ENCODE results near the gene UBXN1.
"Not testable (repeated sequence)": the region's sequence is repeated elsewhere in the genome, so short reads cannot be mapped to it uniquely, and the experiment has no call there.

UBXN1 gene

GRCh38 chr11:62671236-62671607, 7.7 kb downstream of the UBXN1 start:
- DNase-seq, result no peak

GRCh38 chr11:62669420-62670161, 9.3 kb downstream of the UBXN1 start:
- DNase-seq, result no peak

GRCh38 chr11:62667460-62667859, 11.4 kb downstream of the UBXN1 start:
- no peak for DNase-seq

- DNase-seq, result peak; percentile 79
Observed at GRCh38 chr11:62666259-62666926, 12.5 kb downstream of the UBXN1 start.

GRCh38 chr11:62665599-62666258, 13.1 kb downstream of the UBXN1 start:
- DNase-seq, result peak; percentile 90

- DNase-seq, result peak; percentile 99
Observed at GRCh38 chr11:62665075-62665598, 13.7 kb downstream of the UBXN1 start, which contains the start of the genes C11orf98 and CSKMT. Gene C11orf98 (minus strand): TSS chr11:62665210. CDS start chr11:62665169, 41 bp downstream. Gene CSKMT (plus strand): TSS chr11:62665312. CDS start chr11:62665880, 568 bp downstream.

GRCh38 chr11:62664405-62665074, 14.3 kb downstream of the UBXN1 start:
- DNase-seq, result no peak

- no peak for DNase-seq
Observed at GRCh38 chr11:62656796-62657429, 22.0 kb downstream of the UBXN1 start.

GRCh38 chr11:62654297-62654696, 24.6 kb downstream of the UBXN1 start:
- DNase-seq, result no peak

GRCh38 chr11:62652161-62653006, 26.5 kb downstream of the UBXN1 start:
- no peak for DNase-seq

GRCh38 chr11:62650283-62650682, 28.6 kb downstream of the UBXN1 start:
- DNase-seq, result not testable (repeated sequence)

- no peak for DNase-seq
Observed at GRCh38 chr11:62649486-62649885, 29.4 kb downstream of the UBXN1 start.

- no peak for DNase-seq
Observed at GRCh38 chr11:62648967-62649364, 29.9 kb downstream of the UBXN1 start.

- DNase-seq, result no peak
Observed at GRCh38 chr11:62648185-62648966, 30.5 kb downstream of the UBXN1 start.

- DNase-seq, result no peak
Observed at GRCh38 chr11:62647609-62648005, 31.3 kb downstream of the UBXN1 start.

- DNase-seq, result no peak
Observed at GRCh38 chr11:62646825-62647608, 31.9 kb downstream of the UBXN1 start.

GRCh38 chr11:62645946-62646824, 32.7 kb downstream of the UBXN1 start, which contains the start of gene GANAB:
Gene GANAB (minus strand): TSS chr11:62646613. CDS start chr11:62646599, 14 bp downstream.
- DNase-seq, result peak; percentile 99

GRCh38 chr11:62645671-62645945, 33.3 kb downstream of the UBXN1 start:
- DNase-seq, result peak; percentile 68

GRCh38 chr11:62644220-62644619, 34.7 kb downstream of the UBXN1 start:
- DNase-seq, result no peak
